Diencephalon (tissue), 1 donor: Measurements from ENCODE around the gene SLC29A2. TPM values are rescaled to one million over a fixed set of nuclear protein-coding genes. Genes with fewer than 3 reads are reported as not detected.

Experiments used
- small RNA-seq: library from RNA; depleted of rRNA; stranded (forward); fragments of <200 nt; gene quantifications from one replicate; pipeline ENCODE3, GENCODE V24; 2014
- total RNA-seq: library from RNA; depleted of rRNA; stranded (reverse); fragments of >200 nt; gene quantifications from one replicate; pipeline ENCODE4 v1.2.3, GENCODE V29; 2014

Gene SLC29A2, protein sequence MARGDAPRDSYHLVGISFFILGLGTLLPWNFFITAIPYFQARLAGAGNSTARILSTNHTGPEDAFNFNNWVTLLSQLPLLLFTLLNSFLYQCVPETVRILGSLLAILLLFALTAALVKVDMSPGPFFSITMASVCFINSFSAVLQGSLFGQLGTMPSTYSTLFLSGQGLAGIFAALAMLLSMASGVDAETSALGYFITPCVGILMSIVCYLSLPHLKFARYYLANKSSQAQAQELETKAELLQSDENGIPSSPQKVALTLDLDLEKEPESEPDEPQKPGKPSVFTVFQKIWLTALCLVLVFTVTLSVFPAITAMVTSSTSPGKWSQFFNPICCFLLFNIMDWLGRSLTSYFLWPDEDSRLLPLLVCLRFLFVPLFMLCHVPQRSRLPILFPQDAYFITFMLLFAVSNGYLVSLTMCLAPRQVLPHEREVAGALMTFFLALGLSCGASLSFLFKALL
- 2.1 TPM for total RNA-seq

DNA sequence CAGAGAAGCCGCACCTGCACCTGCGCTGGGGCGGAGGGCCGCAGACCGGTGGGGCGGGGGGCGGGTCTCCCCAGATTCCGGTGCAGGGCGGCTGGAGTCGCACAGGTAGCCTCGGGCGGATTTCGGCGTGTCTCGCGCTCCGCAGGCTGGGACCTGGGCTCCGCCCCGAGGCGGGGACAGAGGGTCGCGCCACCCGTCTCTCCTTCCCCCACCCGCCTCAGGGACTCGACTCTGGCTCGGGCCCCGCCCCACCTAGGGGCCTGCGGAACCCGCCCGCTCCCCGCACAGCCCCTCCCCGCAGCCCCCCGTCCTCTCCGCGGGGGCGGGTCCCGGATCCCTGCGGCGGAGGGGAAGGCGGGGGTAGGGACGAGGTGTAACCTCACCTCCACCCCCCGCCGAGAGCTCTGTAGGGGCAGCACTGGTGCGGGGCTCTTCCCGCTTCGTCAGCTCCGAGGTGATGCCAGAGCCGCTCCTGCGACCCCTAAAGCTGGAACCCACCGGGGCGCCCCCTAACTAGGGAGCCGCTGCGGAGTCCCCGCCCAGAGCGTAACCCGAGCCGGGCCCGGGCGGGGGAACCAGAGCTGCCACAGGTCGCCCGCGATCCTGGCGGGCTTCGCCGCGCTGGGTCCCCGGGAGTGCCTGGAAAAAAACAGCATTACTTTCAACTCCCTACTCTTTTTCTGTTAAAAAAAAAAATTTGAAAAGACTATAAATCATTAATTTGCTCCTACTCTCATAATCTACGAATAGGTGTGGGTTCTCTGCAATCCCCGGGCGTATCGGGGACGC is at the start of gene SLC29A2:
TSS of gene SLC29A2 (minus strand) at position 134 of the 789 bp plus-strand sequence. CDS start 169 bp downstream, outside the sequence.

DNA sequence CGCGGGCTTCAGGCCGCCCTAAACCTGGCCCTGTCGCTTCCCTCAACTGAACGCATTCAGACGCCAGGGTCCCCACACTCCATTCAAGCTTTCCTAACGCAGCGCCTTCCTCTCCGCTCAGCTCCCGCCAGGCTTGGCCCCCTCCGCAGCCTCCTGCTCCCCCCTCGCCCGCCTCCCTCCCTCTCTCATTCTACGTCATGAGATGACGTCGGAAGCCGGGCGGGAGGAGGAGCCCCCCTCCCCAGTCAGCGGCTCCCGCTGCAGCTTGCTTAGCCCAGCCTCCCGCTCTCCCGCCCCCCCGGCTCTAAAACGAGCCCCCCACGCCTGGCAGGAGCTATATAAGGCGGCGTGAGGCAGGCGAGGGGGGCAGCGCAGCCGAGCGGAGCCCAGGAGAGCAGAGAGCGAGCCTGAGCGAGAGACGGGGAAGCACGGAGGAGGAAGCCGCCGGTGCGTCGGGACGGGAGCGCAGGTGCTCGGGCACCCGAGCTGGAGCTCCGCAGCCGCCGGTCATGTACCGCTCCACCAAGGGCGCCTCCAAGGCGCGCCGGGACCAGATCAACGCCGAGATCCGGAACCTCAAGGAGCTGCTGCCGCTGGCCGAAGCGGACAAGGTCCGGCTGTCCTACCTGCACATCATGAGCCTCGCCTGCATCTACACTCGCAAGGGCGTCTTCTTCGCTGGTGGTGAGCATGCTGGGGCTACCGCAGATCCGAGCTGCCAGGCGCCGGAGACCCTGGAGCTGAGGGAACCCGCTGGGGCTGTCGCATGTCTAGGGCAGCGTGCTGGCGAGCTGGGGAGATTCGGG is 49.3 kb upstream of the SLC29A2 start, which contains the start of gene NPAS4:
TSS of gene NPAS4 (plus strand) at position 365 of the 806 bp plus-strand sequence. CDS start at position 510, 145 bp downstream.

DNA sequence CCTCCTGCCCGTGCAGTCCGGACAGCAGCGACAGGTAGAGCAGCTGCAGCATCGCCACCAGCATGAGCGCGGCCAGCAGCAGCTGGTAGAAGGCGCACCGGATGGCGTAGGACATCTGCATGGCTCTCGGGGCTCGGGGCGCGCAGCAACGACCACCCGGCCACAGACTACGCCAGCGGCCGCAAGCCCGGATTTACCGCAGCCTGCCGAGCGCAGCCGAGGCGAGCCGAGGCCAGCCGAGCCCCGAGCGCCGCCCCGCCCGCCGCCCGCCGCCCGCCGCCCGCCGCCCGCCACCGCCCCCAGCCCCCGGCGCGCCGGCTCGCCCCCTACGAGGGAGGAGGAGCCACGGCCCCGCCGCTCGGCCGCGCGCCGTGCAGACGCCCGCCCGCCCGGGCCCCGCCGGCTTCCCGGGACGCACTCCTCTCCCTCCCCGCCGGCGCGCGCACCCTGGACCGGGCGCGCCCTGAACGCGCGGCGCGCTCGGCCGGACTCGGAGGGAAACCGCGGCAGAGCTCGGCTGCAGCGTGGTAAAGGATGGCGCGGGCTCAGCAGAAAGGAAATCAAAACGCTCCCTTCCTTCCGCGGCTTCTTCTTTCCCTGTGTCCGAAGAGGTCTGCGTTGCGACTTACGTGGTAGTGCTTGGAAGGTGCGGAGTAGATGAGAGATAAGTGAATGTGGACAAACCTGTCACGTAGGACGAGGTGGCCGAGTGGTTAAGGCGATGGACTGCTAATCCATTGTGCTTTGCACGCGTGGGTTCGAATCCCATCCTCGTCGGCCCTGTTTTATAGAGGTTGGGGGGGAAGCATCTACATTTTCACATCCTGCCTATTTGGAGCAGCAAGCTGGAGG is 23.9 kb downstream of the SLC29A2 start, which contains the start of gene B4GAT1:
TSS of gene B4GAT1 (minus strand) at position 205 of the 852 bp plus-strand sequence. CDS start at position 121, 84 bp downstream.

DNA sequence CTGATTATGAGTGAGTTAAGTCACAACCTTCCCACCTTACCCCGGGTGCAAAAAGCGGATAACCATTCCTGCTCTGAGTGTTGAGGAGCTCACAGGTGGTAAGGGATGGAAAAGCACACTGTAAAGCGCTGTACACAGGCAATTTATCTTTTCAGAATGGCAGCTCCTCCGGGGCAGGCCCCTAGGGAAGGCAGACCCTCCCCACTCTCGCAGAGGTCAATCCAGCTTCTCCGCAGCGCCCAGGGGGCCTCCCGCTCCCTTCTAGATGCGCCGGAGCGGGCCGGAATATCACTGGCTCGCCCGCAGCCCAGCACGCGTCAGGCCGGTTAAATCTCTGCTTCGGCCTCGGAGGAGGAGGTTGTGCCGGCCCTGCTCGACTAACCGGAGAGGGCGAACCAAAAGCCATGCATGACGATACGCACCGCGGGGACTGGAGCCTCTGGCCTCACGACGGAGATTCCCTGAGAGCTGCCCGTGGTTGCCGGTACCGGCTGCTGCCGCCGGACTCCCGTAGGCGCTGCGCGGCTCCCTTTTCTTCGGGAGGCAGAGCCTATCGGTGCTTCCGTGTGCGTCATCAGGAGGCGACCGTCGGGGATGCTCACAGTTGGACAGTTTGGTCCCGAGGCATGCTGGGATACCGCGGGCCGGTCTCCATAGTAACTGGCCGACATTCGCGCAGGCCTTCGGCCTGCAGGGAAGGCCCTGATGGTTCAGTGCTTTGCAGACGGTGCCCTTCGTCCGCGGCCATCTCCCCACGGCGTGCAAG is 26.8 kb downstream of the SLC29A2 start, which contains the start of gene BRMS1:
TSS of gene BRMS1 (minus strand) at position 555 of the 766 bp plus-strand sequence. CDS start 2,870 bp downstream, outside the sequence.

DNA sequence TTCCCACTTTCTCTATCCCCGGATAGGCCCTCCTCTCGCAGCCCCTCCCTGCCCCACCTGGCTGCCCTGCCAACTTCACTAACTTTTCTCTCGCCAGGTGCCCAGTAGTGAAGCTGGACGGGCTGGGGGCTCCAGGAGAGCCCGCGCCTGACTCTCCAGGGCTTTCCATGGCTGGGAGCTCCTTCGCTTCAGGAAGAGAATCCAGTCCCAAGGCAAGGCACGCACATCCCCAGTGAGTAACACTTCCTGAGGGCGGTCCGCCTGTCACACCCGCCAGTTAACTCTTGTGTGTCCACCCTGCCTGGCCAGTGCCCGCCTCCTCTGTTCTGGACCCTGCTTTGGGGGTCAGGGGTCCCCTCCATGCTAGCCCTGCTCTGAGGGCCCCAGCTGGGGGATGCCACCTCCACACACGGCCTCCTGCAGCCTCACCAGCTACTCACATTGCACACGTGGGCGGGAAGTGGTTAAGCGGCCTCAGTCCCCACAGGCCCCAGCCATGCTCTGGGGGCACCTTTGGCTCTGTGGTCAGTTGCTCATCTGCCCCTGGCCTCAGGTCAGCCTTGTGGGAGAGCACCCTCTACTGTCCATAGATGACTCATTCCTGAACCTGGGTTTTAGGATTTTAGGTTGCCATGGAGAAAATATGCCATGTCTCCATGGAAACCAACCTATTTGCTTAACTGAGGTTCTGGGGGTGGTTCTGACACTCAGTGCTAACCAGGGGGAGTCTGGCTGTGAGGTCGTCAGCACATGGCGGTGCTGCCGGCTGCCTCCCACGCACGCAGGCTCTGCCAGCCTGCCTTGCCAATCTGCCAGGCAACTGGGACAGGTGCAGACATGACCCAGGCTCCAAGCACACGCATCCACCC is 35.1 kb downstream of the SLC29A2 start, which contains the start of gene RIN1:
TSS of gene RIN1 (minus strand) at position 201 of the 869 bp plus-strand sequence. CDS start at position 169, 32 bp downstream.

DNA sequence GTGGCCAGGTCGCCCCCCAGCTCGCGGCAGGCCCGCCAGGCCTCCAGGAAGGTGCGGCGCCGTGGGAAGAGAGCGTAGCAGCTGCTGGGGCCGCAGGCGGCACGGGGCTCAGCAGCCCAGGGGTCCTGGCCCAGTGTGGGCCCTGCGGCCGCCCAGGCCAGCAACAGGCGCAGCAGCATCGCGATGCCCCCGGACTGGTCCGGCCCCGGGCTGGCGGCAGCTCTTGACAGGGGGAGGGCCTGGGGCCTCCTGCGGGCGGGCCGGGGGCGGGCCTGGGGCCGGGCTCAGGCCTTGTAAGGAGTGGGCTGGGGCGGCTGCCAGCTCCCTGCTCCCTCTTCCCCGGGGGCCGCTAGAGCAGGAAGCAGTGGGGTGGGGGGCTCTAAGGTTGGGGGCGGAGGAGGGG is 54.7 kb downstream of the SLC29A2 start, which contains the start of gene CD248:
TSS of gene CD248 (minus strand) at position 196 of the 403 bp plus-strand sequence. CDS start at position 179, 17 bp downstream.

Small RNA genes lying within 50 kb of the gene (small RNA-seq; reads per million reads assigned to genes)
- gene RF00017 (not detected), gene RNU1-84P (0.28 reads per million, percentile 16 among the genes with 10 or more reads in this experiment)

Other genes with a start within 250 kb of the SLC29A2 start
- 34.6 TPM for gene KLC2, start 114.1 kb downstream of the SLC29A2 start, total RNA-seq
- gene RAB1B, start 103.1 kb downstream of the SLC29A2 start, total RNA-seq = 35.8 TPM
- gene CNIH2, start 93.6 kb downstream of the SLC29A2 start, total RNA-seq = 94.8 TPM
- gene YIF1A, start 82.6 kb downstream of the SLC29A2 start, total RNA-seq = 27.7 TPM
- gene TMEM151A, start 79.9 kb downstream of the SLC29A2 start, total RNA-seq = 23.5 TPM
- gene CD248, start 54.7 kb downstream of the SLC29A2 start, total RNA-seq = 1.6 TPM
- gene RIN1, start 35.3 kb downstream of the SLC29A2 start, total RNA-seq = 1.4 TPM
- 10.6 TPM for gene BRMS1, start 26.7 kb downstream of the SLC29A2 start, total RNA-seq
- gene B4GAT1, start 24.1 kb downstream of the SLC29A2 start, total RNA-seq = 117 TPM
- gene NPAS4, start 49.3 kb upstream of the SLC29A2 start, total RNA-seq = 1.6 TPM
- 19.4 TPM for gene MRPL11, start 67.1 kb upstream of the SLC29A2 start, total RNA-seq
- 15.0 TPM for gene PELI3, start 95.1 kb upstream of the SLC29A2 start, total RNA-seq
- 51.7 TPM for gene DPP3, start 108.7 kb upstream of the SLC29A2 start, total RNA-seq
- gene BBS1, start 138.9 kb upstream of the SLC29A2 start, total RNA-seq = 58.8 TPM
- gene ZDHHC24, start 174.3 kb upstream of the SLC29A2 start, total RNA-seq = 7.2 TPM
- 0.23 TPM for gene ACTN3, start 175.1 kb upstream of the SLC29A2 start, total RNA-seq
- gene CTSF, start 196.8 kb upstream of the SLC29A2 start, total RNA-seq = 46.8 TPM
- 1.2 TPM for gene CCDC87, start 221.3 kb upstream of the SLC29A2 start, total RNA-seq
- 20.8 TPM for gene CCS, start 221.4 kb upstream of the SLC29A2 start, total RNA-seq
- 45.0 TPM for gene RBM14, start 244.9 kb upstream of the SLC29A2 start, total RNA-seq